Ascending aorta (tissue), 2 donors: Measurements from ENCODE around the gene CAND1. TPM values are rescaled to one million over a fixed set of nuclear protein-coding genes. Genes with fewer than 3 reads are reported as not detected.

Source experiments
- DNase-seq, 2 donors: peaks; one replicate each; pipeline ENCODE4 v3.0.0-alpha.2; 2019; ENCODE audit warnings: low spot score in 2 of 2
- H3K27ac ChIP-seq, 2 donors: fragments of 200-600 bp; sonication (generic); one replicate each; pipeline ENCODE4 v1.5.1; 2016 to 2017; ENCODE audit warnings: mild to moderate bottlenecking in 1 of 2
- H3K27me3 ChIP-seq: fragments of 200-600 bp; sonication (generic); one replicate; pipeline ENCODE4 v1.5.1; 2017
- H3K36me3 ChIP-seq, 2 donors: fragments of 200-600 bp; sonication (generic); one replicate each; pipeline ENCODE4 v1.5.1; 2016
- H3K4me1 ChIP-seq, 2 donors: fragments of 200-600 bp; sonication (generic); one replicate each; pipeline ENCODE4 v1.5.1; 2016 to 2017; ENCODE audit warnings: mild to moderate bottlenecking in 1 of 2
- H3K4me3 ChIP-seq, 2 donors: fragments of 200-600 bp; sonication (generic); one replicate each; pipeline ENCODE4 v1.5.1; 2016 to 2017; ENCODE audit warnings: mild to moderate bottlenecking in 1 of 2
- H3K9me3 ChIP-seq, 2 donors: fragments of 200-600 bp; sonication (generic); one replicate each; pipeline ENCODE4 v1.5.1; 2016
- CTCF ChIP-seq, 3 experiments: fragments of 200-600 bp in 2 of 3; fragments of 450-650 bp in 1 of 3; sonication (generic) in 2 of 3; IDR thresholded peaks; one replicate each; pipeline ENCODE4 v1.5.1; 2016 to 2019; ENCODE audit warnings: antibody characterized with exemption in 3 of 3, mild to moderate bottlenecking in 1 of 3, moderate library complexity in 1 of 3
- intact Hi-C: fragments of 100-400 bp; cut with DNase I; formaldehyde crosslinking; loops from one replicate; pipeline ENCODE4 v1.15.1; 2023
- total RNA-seq: library from RNA; depleted of rRNA; stranded (reverse); fragments of >200 nt; gene quantifications from one replicate; pipeline ENCODE4 v1.1.0, GENCODE V29; 2016

The CAND1 gene
- total RNA-seq, 1 donor from 2014 or later = 31.6 TPM

- no peak for DNase-seq
- no peak for TF ChIP-seq CTCF (IDR thresholded peaks at IDR 0.05)
- no peaks in the 10 kb centered on the region for H3K4me1 ChIP-seq
- no peaks in the 10 kb centered on the region for H3K9me3 ChIP-seq
- intact Hi-C loops = no loop called here
- H3K4me3 ChIP-seq = no peak overlapping the region
- H3K36me3 ChIP-seq = peaks cover 0 to 10% of the 10 kb centered on the region in 2 donors
- no peaks in the 10 kb centered on the region for H3K27me3 ChIP-seq
- H3K27ac ChIP-seq = no peak overlapping the region
These were observed 21.2 kb downstream of the CAND1 start for GRCh38 chr12:67290378-67290777.

- Histone ChIP-seq H3K36me3 (peaks cover 18 to 43% of the 10 kb centered on the region in 2 donors), H3K9me3 (no peaks in the 10 kb centered on the region), H3K27ac (no peak overlapping the region), H3K27me3 (no peaks in the 10 kb centered on the region), H3K4me1 (no peaks in the 10 kb centered on the region), H3K4me3 (no peak overlapping the region)
- no peak for TF ChIP-seq CTCF (IDR thresholded peaks at IDR 0.05)
- intact Hi-C loops = no loop called here
- no peak for DNase-seq
These were observed 30.4 kb downstream of the CAND1 start for GRCh38 chr12:67299526-67299925.

GRCh38 chr12:67299926-67300325, 30.8 kb downstream of the CAND1 start:
- H3K27me3 ChIP-seq = no peaks in the 10 kb centered on the region
- no peaks in the 10 kb centered on the region for H3K9me3 ChIP-seq
- intact Hi-C loops = no loop called here
- H3K27ac ChIP-seq = no peak overlapping the region
- no peak overlapping the region for H3K4me3 ChIP-seq
- peaks cover 19 to 46% of the 10 kb centered on the region in 2 donors for H3K36me3 ChIP-seq
- no peaks in the 10 kb centered on the region for H3K4me1 ChIP-seq
- no peak for DNase-seq
- TF ChIP-seq CTCF (IDR thresholded peaks at IDR 0.05) = no peak

GRCh38 chr12:67302162-67302561, 33.0 kb downstream of the CAND1 start:
- H3K4me1 ChIP-seq = no peaks in the 10 kb centered on the region
- H3K27me3 ChIP-seq = no peaks in the 10 kb centered on the region
- H3K4me3 ChIP-seq = no peak overlapping the region
- intact Hi-C loops = no loop called here
- no peak for DNase-seq
- H3K36me3 ChIP-seq = peaks cover 31 to 62% of the 10 kb centered on the region in 2 donors
- H3K27ac ChIP-seq = no peak overlapping the region
- no peaks in the 10 kb centered on the region for H3K9me3 ChIP-seq
- TF ChIP-seq CTCF (IDR thresholded peaks at IDR 0.05) = no peak

GRCh38 chr12:67305544-67305943, 36.4 kb downstream of the CAND1 start:
- no peak for DNase-seq
- intact Hi-C loops = no loop called here
- no peak overlapping the region for H3K4me3 ChIP-seq
- no peak overlapping the region for H3K27ac ChIP-seq
- H3K9me3 ChIP-seq = no peaks in the 10 kb centered on the region
- H3K4me1 ChIP-seq = no peaks in the 10 kb centered on the region
- TF ChIP-seq CTCF (IDR thresholded peaks at IDR 0.05) = no peak
- no peaks in the 10 kb centered on the region for H3K27me3 ChIP-seq
- H3K36me3 ChIP-seq = peaks cover 29 to 76% of the 10 kb centered on the region in 2 donors

GRCh38 chr12:67306712-67307111, 37.6 kb downstream of the CAND1 start:
- Histone ChIP-seq H3K4me1 (no peaks in the 10 kb centered on the region), H3K27ac (no peak overlapping the region), H3K4me3 (no peak overlapping the region), H3K36me3 (peaks cover 32 to 86% of the 10 kb centered on the region in 2 donors), H3K9me3 (no peaks in the 10 kb centered on the region), H3K27me3 (no peaks in the 10 kb centered on the region)
- intact Hi-C loops = no loop called here
- DNase-seq = no peak
- no peak for TF ChIP-seq CTCF (IDR thresholded peaks at IDR 0.05)
